Measurements from ENCODE around the gene ARID4B.
A peak's percentile ranks its signal among the peaks of the same experiment; 100 is the strongest.

- TF ChIP-seq ZNF311 (tag by site-specific recombination; IDR thresholded peaks at IDR 0.05; ENCODE audit: borderline replicate concordance) (no peak), YY1 (tag by site-specific recombination; IDR thresholded peaks at IDR 0.05) (no peak), ZNF140 (tag by site-specific recombination; IDR thresholded peaks at IDR 0.05) (no peak), ZNF202 (tag by site-specific recombination; IDR thresholded peaks at IDR 0.05; ENCODE audit: borderline replicate concordance) (no peak), ZNF670 (tag by site-specific recombination; IDR thresholded peaks at IDR 0.05; ENCODE audit: low read depth) (no peak), ZBTB21 (tag by site-specific recombination; IDR thresholded peaks at IDR 0.05) (no peak), ZNF600 (tag by site-specific recombination; IDR thresholded peaks at IDR 0.05) (peak; percentile 95), ZNF292 (tag by site-specific recombination; IDR thresholded peaks at IDR 0.05; ENCODE audit: borderline replicate concordance, low read depth) (no peak)
- TF ChIP-seq, protein P1, sequence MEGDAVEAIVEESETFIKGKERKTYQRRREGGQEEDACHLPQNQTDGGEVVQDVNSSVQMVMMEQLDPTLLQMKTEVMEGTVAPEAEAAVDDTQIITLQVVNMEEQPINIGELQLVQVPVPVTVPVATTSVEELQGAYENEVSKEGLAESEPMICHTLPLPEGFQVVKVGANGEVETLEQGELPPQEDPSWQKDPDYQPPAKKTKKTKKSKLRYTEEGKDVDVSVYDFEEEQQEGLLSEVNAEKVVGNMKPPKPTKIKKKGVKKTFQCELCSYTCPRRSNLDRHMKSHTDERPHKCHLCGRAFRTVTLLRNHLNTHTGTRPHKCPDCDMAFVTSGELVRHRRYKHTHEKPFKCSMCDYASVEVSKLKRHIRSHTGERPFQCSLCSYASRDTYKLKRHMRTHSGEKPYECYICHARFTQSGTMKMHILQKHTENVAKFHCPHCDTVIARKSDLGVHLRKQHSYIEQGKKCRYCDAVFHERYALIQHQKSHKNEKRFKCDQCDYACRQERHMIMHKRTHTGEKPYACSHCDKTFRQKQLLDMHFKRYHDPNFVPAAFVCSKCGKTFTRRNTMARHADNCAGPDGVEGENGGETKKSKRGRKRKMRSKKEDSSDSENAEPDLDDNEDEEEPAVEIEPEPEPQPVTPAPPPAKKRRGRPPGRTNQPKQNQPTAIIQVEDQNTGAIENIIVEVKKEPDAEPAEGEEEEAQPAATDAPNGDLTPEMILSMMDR (tag by site-specific recombination; IDR thresholded peaks at IDR 0.05) = peak; percentile 46; the same call in 1 of the 2 replicates
- TF ChIP-seq, protein P2, sequence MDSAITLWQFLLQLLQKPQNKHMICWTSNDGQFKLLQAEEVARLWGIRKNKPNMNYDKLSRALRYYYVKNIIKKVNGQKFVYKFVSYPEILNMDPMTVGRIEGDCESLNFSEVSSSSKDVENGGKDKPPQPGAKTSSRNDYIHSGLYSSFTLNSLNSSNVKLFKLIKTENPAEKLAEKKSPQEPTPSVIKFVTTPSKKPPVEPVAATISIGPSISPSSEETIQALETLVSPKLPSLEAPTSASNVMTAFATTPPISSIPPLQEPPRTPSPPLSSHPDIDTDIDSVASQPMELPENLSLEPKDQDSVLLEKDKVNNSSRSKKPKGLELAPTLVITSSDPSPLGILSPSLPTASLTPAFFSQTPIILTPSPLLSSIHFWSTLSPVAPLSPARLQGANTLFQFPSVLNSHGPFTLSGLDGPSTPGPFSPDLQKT (IDR thresholded peaks at IDR 0.05; ENCODE audit: borderline replicate concordance, low read depth, low read length) = no peak
Observed at GRCh38 chr1:235327559-235328270, at the start of gene ARID4B.
